Body of pancreas (tissue), 4 donors: Measurements from ENCODE around the gene AHCYL2.

Experiments
- POLR2A ChIP-seq, 3 donors: fragments of 450-650 bp; IDR thresholded peaks; one replicate each; pipeline ENCODE4 v1.6.1; 2016; ENCODE audit warnings: antibody characterized with exemption in 3 of 3, mild to moderate bottlenecking in 2 of 3
- TF ChIP-seq, protein P1 (sequence below), 7 experiments: fragments of 450-650 bp in 4 of 7; fragments of 200-600 bp in 3 of 7; sonication (generic) in 3 of 7; IDR thresholded peaks; one replicate each; pipeline ENCODE4 v1.5.1; 2016 to 2019; ENCODE audit warnings: antibody characterized with exemption in 7 of 7

DNA sequence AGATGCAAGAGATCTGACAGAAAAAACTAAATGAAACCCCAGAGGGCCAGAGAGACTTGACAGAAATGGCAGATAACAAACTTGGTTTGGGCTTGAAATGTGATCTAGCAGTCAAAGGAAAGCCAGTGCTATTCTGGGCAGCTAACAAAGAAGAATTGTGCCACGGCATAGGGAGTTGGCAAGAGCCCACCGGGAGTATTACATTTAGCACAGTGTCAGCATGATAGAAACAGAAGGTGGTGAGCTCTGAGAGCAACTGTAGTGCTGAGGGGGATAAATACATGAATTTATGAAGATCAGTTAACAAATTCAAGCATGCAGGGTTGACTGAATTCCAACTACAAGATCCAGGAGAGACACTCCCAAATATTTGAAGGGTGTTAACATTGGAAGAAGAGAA, 91.1 kb downstream of the AHCYL2 start:
- TF ChIP-seq, protein P1, sequence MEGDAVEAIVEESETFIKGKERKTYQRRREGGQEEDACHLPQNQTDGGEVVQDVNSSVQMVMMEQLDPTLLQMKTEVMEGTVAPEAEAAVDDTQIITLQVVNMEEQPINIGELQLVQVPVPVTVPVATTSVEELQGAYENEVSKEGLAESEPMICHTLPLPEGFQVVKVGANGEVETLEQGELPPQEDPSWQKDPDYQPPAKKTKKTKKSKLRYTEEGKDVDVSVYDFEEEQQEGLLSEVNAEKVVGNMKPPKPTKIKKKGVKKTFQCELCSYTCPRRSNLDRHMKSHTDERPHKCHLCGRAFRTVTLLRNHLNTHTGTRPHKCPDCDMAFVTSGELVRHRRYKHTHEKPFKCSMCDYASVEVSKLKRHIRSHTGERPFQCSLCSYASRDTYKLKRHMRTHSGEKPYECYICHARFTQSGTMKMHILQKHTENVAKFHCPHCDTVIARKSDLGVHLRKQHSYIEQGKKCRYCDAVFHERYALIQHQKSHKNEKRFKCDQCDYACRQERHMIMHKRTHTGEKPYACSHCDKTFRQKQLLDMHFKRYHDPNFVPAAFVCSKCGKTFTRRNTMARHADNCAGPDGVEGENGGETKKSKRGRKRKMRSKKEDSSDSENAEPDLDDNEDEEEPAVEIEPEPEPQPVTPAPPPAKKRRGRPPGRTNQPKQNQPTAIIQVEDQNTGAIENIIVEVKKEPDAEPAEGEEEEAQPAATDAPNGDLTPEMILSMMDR (IDR thresholded peaks at IDR 0.05), result no peak
- no peak for TF ChIP-seq POLR2A (IDR thresholded peaks at IDR 0.05)
